ENCODE data around the gene PRAMEF13. TPM values are rescaled to one million over a fixed set of nuclear protein-coding genes. Genes with fewer than 3 reads are reported as not detected.
A peak's percentile ranks its signal among the peaks of the same experiment; 100 is the strongest.
"Not testable (repeated sequence)": the region's sequence is repeated elsewhere in the genome, so short reads cannot be mapped to it uniquely, and the experiment has no call there.

Gene PRAMEF13
- total and polyA plus RNA-seq, 2 of the 8 experiments (the other 6 are each of a cell fraction or from before 2014, with no cell fraction given) = not detected

GRCh38 chr1:13225675-13226204, 24.5 kb upstream of the PRAMEF13 start, which contains the start of gene PRAMEF18:
Gene PRAMEF18, minus strand, starts transcription at chr1:13226154. Its CDS starts 48 bp downstream, at chr1:13226106.
- CTCF ChIA-PET (ENCODE audit: partially characterized antibody); H3K27me3 ChIP-seq (replicated peaks in 1 of 4; ENCODE audit: control insufficient read depth in 3 of 4, extremely low read depth in 1 of 4, insufficient read depth in 3 of 4, low read length in 3 of 4); FAIRE-seq; H3K79me2 ChIP-seq (ENCODE audit: control insufficient read depth in 1 of 2, insufficient read depth in 2 of 2, low read length in 2 of 2); H3K36me3 ChIP-seq (ENCODE audit: control insufficient read depth in 2 of 4, insufficient read depth in 4 of 4, low read length in 3 of 4); H2BK15ac ChIP-seq (ENCODE audit: low read length); H4K5ac ChIP-seq (ENCODE audit: insufficient read length, low read depth, low read length); H3K4me1 ChIP-seq (replicated peaks in 1 of 4; ENCODE audit: control insufficient read depth in 3 of 4, insufficient read depth in 4 of 4, low read length in 3 of 4); H2AK5ac ChIP-seq (ENCODE audit: low read depth, low read length); H3K56ac ChIP-seq (replicated peaks; ENCODE audit: insufficient read length, low read depth, low read length); H3K4ac ChIP-seq (replicated peaks; ENCODE audit: insufficient read length, low read depth, low read length); H2BK120ac ChIP-seq (replicated peaks; ENCODE audit: low read depth, low read length); POLR2A ChIA-PET (ENCODE audit: partially characterized antibody); H3K14ac ChIP-seq (ENCODE audit: insufficient read length); H3K27ac ChIP-seq (ENCODE audit: low read depth, low read length); H3K23me2 ChIP-seq (ENCODE audit: low read depth, low read length); H3K9ac ChIP-seq (replicated peaks in 1 of 4; ENCODE audit: extremely low read depth in 1 of 4, low read depth in 3 of 4, low read length in 3 of 4); H3K4me3 ChIP-seq (ENCODE audit: extremely low read depth in 1 of 4, insufficient read depth in 2 of 4, low read depth in 3 of 4, low read length in 4 of 4); H3K18ac ChIP-seq (ENCODE audit: extremely low read depth, low read length); H2BK5ac ChIP-seq (ENCODE audit: low read depth, low read length); H2AFZ ChIP-seq (ENCODE audit: low read length); H3K79me1 ChIP-seq (ENCODE audit: low read depth, low read length); H2BK20ac ChIP-seq (ENCODE audit: low read length); H3K23ac ChIP-seq (ENCODE audit: insufficient read length); H3K4me2 ChIP-seq (ENCODE audit: insufficient read depth in 1 of 2, low read depth in 2 of 2, low read length in 2 of 2); H2BK12ac ChIP-seq (ENCODE audit: low read depth, low read length); H4K20me1 ChIP-seq (replicated peaks in 1 of 2; ENCODE audit: control insufficient read depth in 1 of 2, insufficient read depth in 2 of 2, low read length in 2 of 2); H4K8ac ChIP-seq (ENCODE audit: extremely low read depth, insufficient read depth, low read length); H4K91ac ChIP-seq (replicated peaks; ENCODE audit: insufficient read length, low read length): not testable (repeated sequence)
- peaks cover 36 to 56% of the 10 kb centered on the region in 2 experiments for H3K9me3 ChIP-seq (ENCODE audit: insufficient read depth in 2 of 2, low read depth in 1 of 2, low read length in 1 of 2)
- peak in 1 of 2 experiments; percentile 17 for DNase-seq (ENCODE audit: low read depth in 1 of 2, low spot score in 2 of 2)
- 65% methylated on average over 8 of the region's 9 CpGs; no CpG with 5 or more reads in 1 of the 2 experiments for WGBS, 2 experiments (ENCODE audit: extremely low coverage in 1 of 2, insufficient coverage in 1 of 2, insufficient read length in 1 of 2, insufficient replicate concordance in 2 of 2, low coverage in 1 of 2, low lambda C conversion rate in 2 of 2, missing lambda C conversion rate in 1 of 2)

Data from H1 (cell line).